Measurements from ENCODE around the gene HMCN2. TPM values are rescaled to one million over a fixed set of nuclear protein-coding genes. Genes with fewer than 3 reads are reported as not detected.

Gene HMCN2
- total RNA-seq, 1 experiment from 2014 or later: 8.6 TPM

- H2BK15ac ChIP-seq (ENCODE audit: low read depth, low read length): no peak overlapping the region
- Mint-ChIP-seq H3K9me3 (no peaks in the 10 kb centered on the region; a peak in 1 of 5 replicates), H3K27me3 (ENCODE audit: low read depth) (peaks cover 19% of the 10 kb centered on the region), H3K4me3 (no peak overlapping the region), H3K27ac (no peak overlapping the region), H3K36me3 (ENCODE audit: insufficient read depth in 1 of 3, low read depth in 3 of 3) (peaks cover 0 to 5% (median 2%) of the 10 kb centered on the region in 3 experiments; a peak in 2 of 7 replicates), H3K4me1 (peaks cover 14 to 18% of the 10 kb centered on the region in 2 experiments)
- no peak overlapping the region for H3T11ph ChIP-seq (ENCODE audit: low read length)
- no peak for DNase-seq
- H4K20me1 ChIP-seq (ENCODE audit: control insufficient read depth, insufficient read depth, insufficient read length): no peaks in the 10 kb centered on the region
- H2BK120ac ChIP-seq (ENCODE audit: low read depth, low read length, poor library complexity, severe bottlenecking): no peak overlapping the region
- no peak overlapping the region for H3K56ac ChIP-seq (ENCODE audit: insufficient read length, low read depth, low read length)
- no peak overlapping the region for H4K91ac ChIP-seq (ENCODE audit: insufficient read length, low read depth, low read length)
- TF ChIP-seq CTCF (conservative IDR thresholded peaks at IDR 0.05): no peak
- no peak overlapping the region for H2AFZ ChIP-seq (ENCODE audit: low read length)
- H4K8ac ChIP-seq (replicated peaks; ENCODE audit: insufficient read length, low read depth, low read length): no peak overlapping the region
- no peak overlapping the region for H3K9ac ChIP-seq (ENCODE audit: extremely low read depth, insufficient read length, low read length)
- no peak overlapping the region for H4K5ac ChIP-seq (ENCODE audit: insufficient read length, low read depth, low read length)
- no peak overlapping the region for H2BK20ac ChIP-seq (ENCODE audit: low read depth, low read length, poor library complexity, severe bottlenecking)
- no peaks in the 10 kb centered on the region for H3K79me2 ChIP-seq (ENCODE audit: insufficient read depth, low read length)
- WGBS (ENCODE audit: extremely low coverage, insufficient read length, low lambda C conversion rate): no CpG with 5 or more reads among the region's 20 CpGs
- H3K18ac ChIP-seq (ENCODE audit: insufficient read length, low read depth, low read length): no peak overlapping the region
- no peak overlapping the region for H3K23ac ChIP-seq (ENCODE audit: insufficient read length, low read depth, low read length)
- H3K27ac ChIP-seq (ENCODE audit: insufficient read length, low read depth, low read length): no peak overlapping the region
- H3K4me1 ChIP-seq (ENCODE audit: insufficient read depth, low read length): no peaks in the 10 kb centered on the region
- H3K79me1 ChIP-seq (ENCODE audit: insufficient read depth, low read depth, low read length, poor library complexity, severe bottlenecking): no peaks in the 10 kb centered on the region
- H2AK5ac ChIP-seq (ENCODE audit: insufficient read length, low read length): no peak overlapping the region
- H2BK12ac ChIP-seq (ENCODE audit: insufficient read length, low read depth, low read length): no peak overlapping the region
- H3K4ac ChIP-seq (ENCODE audit: low read depth, low read length): no peak overlapping the region
- no peak overlapping the region for H3K4me2 ChIP-seq (ENCODE audit: insufficient read depth, insufficient read length, low read length)
- H3K9me3 ChIP-seq (ENCODE audit: control insufficient read depth, low read depth, low read length): no peaks in the 10 kb centered on the region
- no peak overlapping the region for H2BK5ac ChIP-seq (ENCODE audit: insufficient read length, low read length)
- no peaks in the 10 kb centered on the region for H3K23me2 ChIP-seq (ENCODE audit: insufficient read length, low read depth, low read length, poor library complexity, severe bottlenecking)
- no peak overlapping the region for H3K14ac ChIP-seq (ENCODE audit: insufficient read depth, low read length)
- H3K27me3 ChIP-seq (ENCODE audit: insufficient read depth, low read length): no peaks in the 10 kb centered on the region; the same call in 1 of the 2 replicates
These were observed 162.6 kb downstream of the HMCN2 start for GRCh38 chr9:130428086-130428665.

Measured in H9 (cell line).